Stimulated activated CD4-positive, alpha-beta T cell treated with anti-CD3 and anti-CD28 coated beads, Interleukin-4, amount 100 ng/mL, for 4 hours (primary cell): ENCODE measurements around the gene CDH15.
"Not testable (repeated sequence)": the region's sequence is repeated elsewhere in the genome, so short reads cannot be mapped to it uniquely, and the experiment has no call there.

Source experiments
- DNase-seq, 2 experiments: peaks; one replicate each; pipeline ENCODE4 v3.0.0-alpha.2; 2020

The CDH15 gene

DNA sequence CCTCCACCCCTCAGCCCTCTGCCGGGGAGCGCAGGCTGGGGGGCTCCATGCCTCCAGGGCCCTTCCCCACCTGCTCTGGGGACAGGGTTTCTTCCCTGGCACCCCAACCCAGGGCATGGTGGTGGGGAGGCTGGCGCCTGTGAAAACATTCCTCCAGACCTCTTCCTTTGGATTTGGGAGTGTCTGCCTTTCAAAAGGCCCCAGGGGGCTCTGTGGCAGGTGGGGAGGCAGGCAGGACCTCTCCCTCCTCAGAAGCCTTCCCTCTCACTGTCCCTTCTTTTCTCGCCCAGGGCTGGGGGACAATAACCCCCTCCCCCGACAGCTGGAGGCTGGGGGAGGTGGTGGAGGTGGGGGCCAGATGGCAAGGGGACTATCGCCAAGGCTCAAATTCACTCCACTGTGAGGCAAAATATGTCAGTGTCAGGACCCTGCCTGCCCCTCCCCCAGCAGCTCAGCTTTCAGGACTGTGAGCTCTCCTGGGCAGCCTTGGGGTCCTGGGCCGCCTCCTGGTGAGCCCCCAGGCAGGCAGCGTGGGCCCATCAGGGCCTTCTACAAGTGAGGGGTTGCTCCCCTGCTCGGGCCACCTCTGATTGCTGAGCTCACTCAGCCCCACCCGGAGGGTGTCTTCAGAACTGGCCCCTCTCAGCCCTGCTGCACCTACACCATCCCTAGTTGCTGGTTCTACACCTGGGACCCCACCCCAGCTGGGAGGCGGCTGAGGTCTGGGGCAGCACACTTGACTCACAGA lies 1.8 kb downstream of the CDH15 start:
- DNase-seq, result no peak

DNA sequence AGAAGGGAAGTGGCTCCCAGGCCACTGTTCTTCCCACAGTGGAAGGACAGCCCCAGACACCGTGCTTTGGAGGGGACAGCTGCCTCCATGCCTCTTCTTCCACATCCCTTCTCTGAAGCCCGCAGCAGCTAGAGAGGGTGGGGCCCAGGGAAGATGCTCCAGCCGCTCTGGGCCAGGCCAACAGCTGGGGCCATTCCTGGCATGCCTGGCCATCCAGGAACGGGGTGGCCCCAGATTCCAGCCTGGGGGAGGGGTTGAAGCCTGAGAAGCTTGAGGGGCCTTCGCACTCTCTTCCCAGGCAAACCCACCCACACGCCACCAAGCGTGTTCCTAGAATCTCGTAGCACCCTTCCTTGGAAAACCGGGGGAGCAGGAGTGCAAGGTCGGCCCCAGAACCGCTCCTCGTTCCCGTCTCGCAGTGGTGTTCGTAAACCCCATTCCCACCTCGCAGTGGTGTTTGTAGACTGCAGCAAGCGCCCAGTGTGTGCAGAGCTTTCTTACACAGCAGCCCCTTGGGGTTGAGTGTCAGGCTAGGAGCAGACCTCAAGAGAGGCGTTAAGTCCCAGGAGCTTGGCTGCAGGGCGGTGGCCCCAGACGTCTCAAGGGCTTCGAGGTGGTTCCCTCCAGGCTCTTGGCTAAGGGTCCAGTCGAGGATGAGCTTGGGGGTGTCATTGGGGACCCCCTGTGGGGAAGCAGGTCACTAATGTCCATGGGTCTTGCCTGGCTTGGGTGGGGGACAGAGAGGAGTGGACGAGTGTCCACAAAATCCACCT lies 2.7 kb downstream of the CDH15 start:
- DNase-seq, result no peak

DNA sequence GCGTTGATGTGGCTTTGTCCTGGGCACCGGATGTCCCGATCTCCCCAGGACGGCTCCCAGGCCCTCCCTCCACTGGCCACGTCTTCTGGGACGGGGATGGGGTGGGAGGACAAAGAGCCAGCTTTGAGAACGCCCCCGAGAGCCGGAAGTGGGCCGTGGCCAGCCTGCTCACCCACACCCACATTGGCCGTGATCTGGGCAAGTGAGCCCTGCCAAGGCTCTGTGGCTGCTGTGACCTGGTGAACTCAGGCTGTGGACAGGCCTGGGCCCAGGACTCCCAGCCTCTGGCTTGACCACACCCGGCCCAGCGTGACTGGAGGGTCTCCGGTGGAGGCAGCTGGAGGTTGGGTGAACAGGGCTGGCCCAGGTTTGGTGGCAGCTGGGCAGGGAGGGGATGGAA lies 3.3 kb downstream of the CDH15 start:
- DNase-seq, result no peak

DNA sequence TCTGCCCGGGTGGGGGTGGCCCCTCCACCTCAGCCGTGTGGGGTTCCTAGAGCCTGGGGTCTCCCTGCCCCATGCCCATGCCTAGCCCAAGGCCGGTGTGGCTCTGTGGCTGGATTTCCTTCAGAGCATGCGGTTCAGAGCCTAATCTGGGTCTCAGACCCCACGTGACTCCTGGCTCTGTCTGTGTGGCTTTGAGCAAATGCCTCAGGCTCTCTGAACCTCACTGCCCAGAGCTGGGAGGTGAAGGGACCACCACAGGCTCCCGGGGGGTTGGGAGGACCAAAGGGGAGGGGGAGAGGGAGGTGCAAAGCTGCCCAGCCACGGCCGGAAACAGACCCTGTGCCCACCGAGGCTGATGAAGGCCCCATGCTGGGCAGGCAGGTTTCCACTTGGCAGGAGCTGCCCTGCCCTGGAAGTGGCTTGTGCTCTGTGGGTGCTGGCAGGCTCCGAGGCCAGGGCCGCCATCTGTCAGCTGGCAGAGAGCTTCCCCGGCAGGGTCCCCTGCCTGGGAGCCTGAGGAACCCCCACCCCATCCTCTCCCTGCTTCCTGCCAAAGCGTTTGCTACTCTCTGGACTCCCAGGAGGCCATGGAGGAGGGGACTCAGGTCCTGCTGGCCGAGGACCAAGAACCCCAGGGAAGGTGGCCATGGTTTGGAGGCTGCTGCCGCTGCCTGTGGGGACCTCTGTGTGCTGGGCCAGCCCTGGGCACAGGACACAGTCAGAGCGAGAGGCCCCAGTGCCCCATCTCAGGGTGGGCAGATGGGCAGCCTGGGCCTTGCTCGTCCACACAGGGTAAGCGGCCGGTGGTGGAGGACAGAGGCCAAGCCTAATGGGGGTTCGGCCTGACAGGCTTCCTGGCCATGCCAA lies 4.0 kb downstream of the CDH15 start:
- DNase-seq, result no peak

DNA sequence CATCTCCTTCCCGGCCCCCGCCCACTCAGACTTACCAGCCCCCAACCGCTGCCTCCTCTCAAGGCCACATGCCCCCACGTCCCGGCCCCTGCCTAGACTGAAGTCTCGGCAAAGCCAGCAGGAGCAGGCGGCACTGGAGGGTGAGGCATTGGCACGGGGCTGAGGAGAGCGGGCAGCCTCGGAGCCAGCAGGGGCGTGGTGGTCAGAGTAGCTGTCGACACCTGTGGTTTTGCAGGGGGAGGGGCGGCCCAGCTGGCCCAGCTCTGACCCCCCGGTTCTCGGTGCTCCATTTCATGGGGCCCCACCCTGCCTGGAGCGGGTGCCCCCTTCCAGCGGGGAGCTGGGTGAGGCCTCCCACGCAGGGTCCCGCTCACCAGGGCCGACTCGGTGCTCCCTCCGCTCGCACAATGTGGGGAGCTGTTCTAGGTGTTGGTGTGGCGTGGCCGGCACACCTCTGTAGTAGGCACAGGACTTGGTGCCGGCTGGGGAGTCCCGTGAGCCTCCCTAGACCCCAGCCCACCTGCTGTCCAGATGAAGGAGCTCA lies 4.7 kb downstream of the CDH15 start:
- DNase-seq, result no peak

DNA sequence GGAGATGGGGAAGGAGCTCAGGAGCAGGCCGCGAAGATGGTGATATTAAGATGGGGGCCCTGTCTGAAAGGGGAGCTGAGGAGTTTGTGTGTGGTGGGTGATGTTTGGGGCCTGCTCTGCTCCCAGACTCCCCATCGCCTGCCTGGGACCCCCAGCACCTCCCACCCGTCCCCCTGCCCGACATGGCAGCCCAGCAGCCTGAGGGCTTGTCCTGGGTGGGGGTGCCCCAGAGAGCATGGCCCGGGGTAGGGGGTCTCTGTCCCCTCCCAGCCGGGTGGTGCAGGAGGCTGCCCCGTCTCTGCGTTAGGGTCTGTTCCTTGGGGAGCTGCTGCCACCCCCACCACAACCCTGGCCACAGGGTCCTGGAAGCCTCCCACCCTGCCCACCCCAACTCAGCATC lies 5.2 kb downstream of the CDH15 start:
- DNase-seq, result no peak

DNA sequence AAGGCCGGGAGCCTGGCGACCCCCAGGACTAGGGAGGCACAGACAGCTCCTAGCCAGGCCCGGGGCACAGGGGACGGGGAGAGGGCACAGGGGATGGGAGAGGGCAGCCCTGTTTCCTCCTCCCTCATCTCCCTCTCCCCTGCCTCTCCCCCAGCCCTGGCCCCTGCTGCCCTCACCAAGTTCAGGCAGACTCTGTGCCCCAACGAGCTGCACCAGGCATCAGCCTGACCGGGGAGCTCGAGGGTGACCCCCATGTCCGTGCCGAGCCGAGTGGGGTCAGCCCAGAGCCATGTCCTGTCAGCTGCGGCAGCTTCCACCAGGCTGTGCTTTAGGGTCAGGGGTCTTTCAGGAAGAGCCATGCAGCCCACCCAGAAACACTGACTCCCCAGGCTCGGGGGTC lies 6.0 kb downstream of the CDH15 start:
- DNase-seq, result no peak

DNA sequence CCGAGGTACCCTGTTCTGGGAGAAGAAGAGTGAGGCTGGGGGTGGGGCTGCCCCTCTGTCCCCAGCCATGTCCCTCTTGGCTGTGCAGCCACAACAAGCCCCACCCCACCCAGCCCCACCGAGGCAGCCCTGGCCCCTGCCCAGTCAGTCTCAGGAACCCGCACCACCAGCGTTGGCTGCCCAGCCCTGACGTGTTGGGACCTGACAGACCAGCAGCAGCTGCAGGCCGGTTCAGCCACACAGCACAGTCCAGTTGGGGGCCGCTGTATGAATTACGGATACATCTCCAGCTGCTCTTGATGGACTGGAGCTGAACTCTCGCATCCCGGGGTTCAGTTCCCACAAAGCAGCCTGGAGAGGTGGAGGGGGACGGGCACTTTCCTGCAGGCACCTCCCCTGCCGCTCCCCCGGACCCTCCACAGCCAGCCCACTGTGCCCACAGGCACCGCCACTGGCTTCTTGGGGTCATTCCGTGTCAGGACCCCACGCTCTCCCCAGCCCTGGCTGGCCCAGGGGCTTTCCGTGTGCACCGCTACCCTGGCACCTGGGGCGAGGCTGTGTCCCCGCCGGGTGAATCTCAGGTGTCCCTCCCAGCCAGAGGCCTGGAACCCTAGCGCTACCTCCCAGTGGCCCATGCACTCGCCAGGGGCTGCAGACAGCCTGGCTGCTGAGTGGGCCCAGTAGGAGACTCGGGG lies 7.1 kb downstream of the CDH15 start:
- DNase-seq, result no peak

DNA sequence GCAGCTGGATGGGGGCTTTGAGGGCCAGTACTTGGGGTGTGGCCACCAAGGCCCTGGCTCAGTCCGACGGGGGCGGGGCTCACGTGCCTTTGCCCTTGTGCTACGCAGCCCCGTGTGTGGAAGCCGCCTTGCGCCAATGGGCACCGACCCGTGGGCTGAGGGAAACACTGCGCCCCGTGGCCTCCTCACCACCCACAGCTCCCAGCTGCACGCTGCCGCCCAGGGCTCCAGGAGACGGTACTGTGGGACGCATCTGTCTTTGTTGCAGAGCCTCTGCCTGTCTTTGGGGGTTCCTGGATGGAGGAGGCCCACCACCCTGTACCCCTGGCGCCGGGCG lies 7.6 kb downstream of the CDH15 start:
- no peak for DNase-seq

DNA sequence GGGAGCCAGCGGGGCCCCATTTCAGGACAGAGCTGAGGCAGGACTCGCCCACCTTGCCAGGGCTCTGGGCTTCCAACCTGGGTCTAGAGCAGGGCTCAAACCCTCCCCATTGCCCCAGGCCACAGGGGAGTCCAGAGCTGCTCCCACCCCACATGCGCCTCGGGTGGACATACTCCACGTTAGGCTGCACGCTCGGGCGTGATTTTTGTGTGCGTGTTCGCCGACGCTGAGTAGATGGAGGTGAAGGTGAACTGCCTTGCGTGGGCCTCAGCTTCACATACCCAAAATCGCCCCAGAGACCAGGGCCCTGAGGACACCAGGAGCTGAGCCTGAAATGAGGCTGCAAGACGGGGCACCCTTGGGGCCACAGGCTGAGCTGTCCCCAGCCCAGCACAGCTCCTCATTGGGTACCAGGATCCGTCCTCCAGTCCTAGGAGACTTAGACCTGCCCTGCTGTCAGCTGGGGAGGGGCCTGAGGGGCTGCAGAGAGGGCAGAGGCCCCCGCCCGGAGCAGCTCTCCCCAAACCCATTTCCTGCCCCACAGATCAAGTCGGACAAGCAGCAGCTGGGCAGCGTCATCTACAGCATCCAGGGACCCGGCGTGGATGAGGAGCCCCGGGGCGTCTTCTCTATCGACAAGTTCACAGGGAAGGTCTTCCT lies 8.2 kb downstream of the CDH15 start:
- DNase-seq, result no peak

DNA sequence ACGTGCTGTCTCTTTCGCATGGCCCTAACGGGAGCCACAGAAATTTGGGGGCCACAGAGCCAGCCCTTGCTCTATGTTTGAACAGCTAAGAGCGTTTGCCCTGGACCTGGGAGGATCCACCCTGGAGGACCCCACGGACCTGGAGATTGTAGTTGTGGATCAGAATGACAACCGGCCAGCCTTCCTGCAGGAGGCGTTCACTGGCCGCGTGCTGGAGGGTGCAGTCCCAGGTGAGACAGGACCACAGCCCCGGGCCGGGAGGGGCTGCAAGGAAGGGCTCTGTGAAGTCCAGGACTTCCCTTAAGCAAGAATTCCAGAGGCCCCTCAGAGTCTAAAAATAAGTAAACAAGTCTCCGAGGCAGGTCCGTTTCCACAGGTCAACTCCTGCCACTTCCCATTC lies 11.9 kb downstream of the CDH15 start:
- no peak for DNase-seq

DNA sequence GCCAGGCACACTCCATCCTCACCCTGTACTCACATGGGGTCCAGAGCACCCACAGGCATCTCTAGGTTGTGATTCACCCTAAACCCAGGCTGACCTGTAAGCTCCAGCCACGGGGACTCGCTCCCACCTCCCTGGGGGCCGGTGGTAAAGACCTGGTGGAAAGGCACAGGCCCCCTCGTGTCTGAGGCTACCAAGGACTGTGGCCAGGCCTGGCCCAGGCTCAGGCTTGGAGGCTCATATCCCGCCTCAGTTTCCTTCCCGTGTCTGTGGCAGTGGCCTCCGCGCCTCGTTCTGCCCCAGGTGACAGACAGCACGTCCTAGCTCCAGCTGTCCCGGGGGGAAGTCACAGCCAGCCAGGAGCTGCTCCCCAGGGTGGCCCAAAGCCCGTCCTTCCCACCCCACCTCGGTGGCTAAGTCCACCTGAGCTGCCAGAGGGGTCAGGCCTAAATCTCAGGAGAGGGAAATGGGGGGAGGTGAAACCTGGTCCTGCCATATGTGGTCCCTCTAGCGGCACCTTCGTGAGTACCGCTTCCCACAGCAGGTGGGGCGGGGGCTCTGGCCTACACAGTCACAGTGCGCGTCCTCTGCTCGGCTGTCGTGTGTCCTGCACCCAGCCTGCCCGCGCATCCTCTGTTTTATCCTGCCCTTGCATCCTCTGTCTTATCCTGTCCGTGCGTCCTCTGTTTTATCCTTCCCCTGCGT lies 12.6 kb downstream of the CDH15 start:
- DNase-seq, result no peak

DNA sequence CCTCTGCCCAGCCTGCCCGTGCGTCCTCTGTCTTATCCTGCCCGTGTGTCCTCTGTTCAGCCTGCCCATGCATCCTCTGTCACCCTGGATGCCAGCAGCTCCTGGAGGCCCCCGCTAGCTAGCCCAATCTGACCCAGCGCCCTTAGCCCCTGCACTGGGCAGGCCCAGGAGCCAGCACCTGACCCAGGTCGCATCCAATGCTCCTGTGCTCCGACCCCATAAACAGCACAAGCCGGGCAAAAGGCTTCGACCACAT lies 13.1 kb downstream of the CDH15 start:
- DNase-seq, result no peak

DNA sequence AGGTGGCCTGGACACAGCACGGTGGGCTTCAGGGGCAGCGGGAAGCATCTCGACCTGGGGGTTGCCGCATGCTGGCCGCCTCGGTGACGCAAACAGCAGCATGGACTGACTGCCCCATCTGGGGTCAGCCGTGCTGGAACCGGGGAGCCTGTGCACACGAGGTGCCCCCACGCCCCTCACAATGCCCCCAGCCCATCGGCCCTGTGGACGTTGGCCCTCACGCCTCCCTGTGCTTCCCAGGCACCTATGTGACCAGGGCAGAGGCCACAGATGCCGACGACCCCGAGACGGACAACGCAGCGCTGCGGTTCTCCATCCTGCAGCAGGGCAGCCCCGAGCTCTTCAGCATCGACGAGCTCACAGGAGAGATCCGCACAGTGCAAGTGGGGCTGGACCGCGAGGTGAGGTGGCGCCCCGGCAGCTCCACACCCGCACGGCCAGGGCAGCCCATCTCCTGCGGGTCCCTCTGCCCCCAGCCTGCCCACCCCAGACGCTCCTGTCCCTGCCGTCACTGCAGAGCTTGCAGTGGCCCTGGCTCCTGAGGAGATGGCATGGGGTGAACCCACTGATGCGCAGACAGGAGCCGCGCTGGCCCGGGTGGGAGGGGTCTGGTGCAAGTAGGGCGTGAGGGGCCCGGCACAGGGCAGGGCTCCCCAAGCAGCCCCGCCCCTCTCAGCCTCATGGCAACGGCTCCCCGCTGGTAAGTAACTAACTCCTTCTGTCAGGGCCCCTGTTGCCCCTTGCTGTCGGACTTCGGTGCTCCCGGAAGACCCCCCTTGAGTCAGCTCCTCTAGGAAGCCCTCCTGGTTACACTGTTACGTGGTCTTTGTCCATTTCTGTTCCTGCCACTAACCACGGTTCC lies 13.6 kb downstream of the CDH15 start:
- DNase-seq, result no peak

DNA sequence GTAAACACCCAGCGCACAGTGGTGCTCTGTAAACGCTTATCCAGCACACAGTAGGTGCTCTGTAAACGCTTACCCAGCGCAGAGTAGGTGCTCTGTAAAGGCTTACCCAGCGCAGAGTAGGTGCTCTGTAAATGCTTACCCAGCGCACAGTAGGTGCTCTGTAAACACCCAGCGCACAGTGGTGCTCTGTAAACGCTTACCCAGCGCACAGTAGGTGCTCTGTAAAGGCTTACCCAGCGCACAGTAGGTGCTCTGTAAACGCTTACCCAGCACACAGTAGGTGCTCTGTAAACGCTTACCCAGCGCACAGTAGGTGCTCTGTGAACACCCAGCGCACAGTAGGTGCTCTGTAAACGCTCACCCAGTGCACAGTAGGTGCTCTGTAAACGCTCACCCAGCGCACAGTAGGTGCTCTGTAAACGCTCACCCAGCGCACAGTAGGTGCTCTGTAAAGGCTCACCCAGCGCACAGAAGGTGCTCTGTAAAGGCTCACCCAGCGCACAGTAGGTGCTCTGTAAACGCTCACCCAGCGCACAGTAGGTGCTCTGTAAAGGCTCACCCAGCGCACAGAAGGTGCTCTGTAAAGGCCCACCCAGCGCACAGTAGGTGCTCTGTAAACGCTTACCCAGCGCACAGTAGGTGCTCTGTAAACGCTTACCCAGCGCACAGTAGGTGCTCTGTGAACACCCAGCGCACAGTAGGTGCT lies 14.5 kb downstream of the CDH15 start:
- DNase-seq, result not testable (repeated sequence)

DNA sequence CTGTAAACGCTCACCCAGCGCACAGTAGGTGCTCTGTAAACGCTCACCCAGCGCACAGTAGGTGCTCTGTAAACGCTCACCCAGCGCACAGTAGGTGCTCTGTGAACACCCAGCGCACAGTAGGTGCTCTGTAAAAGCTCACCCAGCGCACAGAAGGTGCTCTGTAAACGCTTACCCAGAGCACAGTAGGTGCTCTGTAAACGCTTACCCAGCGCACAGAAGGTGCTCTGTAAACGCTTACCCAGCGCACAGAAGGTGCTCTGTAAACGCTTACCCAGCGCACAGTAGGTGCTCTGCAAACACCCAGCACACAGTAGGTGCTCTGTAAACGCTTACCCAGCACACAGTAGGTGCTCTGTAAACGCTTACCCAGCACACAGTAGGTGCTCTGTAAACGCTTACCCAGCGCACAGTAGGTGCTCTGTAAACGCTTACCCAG lies 15.1 kb downstream of the CDH15 start:
- DNase-seq, result not testable (repeated sequence)

DNA sequence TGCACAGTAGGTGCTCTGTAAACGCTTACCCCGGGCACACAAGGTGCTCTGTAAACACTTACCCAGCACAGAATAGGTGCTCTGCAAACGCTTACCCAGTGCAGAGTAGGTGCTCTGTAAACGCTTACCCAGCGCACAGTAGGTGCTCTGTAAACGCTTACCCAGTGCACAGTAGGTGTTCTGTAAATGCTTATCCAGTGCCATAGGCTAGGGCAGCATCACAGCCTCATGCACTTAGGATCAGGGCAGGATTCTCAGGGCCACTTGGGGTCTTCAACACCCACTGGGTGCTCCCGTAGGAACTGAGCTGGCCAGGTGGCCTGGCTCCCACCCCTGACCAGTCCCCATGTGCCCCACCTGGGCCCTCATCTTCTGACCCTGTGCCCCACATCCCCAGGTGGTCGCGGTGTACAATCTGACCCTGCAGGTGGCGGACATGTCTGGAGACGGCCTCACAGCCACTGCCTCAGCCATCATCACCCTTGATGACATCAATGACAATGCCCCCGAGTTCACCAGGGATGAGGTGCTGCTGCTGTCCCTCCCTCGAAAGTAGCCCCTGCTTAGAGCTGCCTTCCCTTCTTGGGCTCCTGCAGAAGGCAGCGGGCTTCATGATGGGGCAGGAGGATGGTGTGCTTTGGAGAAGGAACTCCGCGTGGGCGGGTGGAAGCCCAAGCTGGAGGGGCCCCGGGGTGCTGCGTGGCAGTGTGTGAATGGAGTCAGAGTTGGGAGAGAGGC lies 15.7 kb downstream of the CDH15 start:
- DNase-seq, result no peak

DNA sequence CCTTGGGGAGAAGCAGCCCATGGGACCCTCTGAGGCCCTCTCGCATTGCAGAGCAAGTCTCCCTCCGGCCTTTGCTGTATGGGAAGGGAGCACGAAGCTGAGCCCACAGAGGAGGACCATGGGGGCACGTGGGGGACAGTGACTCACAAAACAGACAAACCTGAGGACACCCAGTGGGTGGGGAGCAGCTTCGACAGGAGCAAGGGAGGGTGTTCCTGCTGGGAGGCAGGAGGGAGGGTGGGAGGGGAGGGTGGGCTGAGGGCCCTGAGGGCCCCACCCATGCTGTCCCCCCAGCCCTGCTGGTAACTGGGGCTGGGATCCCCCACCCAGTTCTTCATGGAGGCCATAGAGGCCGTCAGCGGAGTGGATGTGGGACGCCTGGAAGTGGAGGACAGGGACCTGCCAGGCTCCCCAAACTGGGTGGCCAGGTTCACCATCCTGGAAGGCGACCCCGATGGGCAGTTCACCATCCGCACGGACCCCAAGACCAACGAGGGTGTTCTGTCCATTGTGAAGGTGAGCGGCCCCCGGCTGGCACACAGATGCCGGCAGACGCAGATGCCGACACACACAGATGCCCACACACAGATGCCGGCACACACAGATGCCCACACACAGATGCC lies 16.3 kb downstream of the CDH15 start:
- no peak for DNase-seq
